Panc1 (cell line): Measurements from ENCODE around the gene FGF14. TPM values are rescaled to one million over a fixed set of nuclear protein-coding genes. Genes with fewer than 3 reads are reported as not detected.

Source experiments
- ATAC-seq: fragments of 200-7000 bp; cut with Tn5 transposase; 2 replicates; pipeline ENCODE4 v1.9.1; 2020; ENCODE audit warnings: mild to moderate bottlenecking, moderate library complexity
- BruUV-seq: library from RNA; stranded (reverse); fragments of 400-500 nt; replicated peaks from 2 replicates; lab custom pipeline; 2021; lab: Mats Ljungman, UMichigan
- CTCF ChIA-PET: fragments of 300-600 bp; sonication (Branson Sonifier 250); formaldehyde crosslinking; loops from one replicate; lab custom pipeline; 2022; ENCODE audit warnings: antibody characterized with exemption; lab: Charles Lee
- POLR2A ChIA-PET: fragments of 300-600 bp; sonication (Branson Sonifier 250); formaldehyde crosslinking; loops from one replicate; lab custom pipeline; 2022; ENCODE audit warnings: antibody characterized with exemption; lab: Charles Lee
- DNase-seq: peaks from one replicate; pipeline ENCODE4 v3.0.0-alpha.2; 2010; ENCODE audit warnings: low read depth, low spot score
- H3K27ac ChIP-seq: 2 replicates; pipeline ENCODE4 v1.5.1; 2011; ENCODE audit warnings: mild to moderate bottlenecking, low read length, inconsistent platforms
- H3K27me3 ChIP-seq: fragments of 200-500 bp; sonication (Bioruptor generic); 2 replicates; pipeline ENCODE4 v1.6.0; 2014; ENCODE audit warnings: low read length, inconsistent platforms; ENCODE audit not compliant: control insufficient read depth, insufficient read depth
- H3K36me3 ChIP-seq: fragments of 200-500 bp; sonication (Bioruptor generic); 2 replicates; pipeline ENCODE4 v1.5.1; 2014; ENCODE audit warnings: inconsistent platforms, mild to moderate bottlenecking, low read length, moderate library complexity; ENCODE audit not compliant: control insufficient read depth, insufficient read depth
- H3K4me1 ChIP-seq: 2 replicates; pipeline ENCODE4 v1.5.1; 2011; ENCODE audit warnings: inconsistent platforms, mild to moderate bottlenecking, low read length, moderate library complexity; ENCODE audit not compliant: control insufficient read depth, insufficient read depth
- H3K4me3 ChIP-seq, 2 experiments: 2 replicates each; pipeline ENCODE4 v1.5.1; 2011 to 2012; ENCODE audit warnings: low read depth in 2 of 2, low read length in 2 of 2, mild to moderate bottlenecking in 2 of 2, inconsistent platforms in 1 of 2, moderate library complexity in 1 of 2
- H3K9me3 ChIP-seq: fragments of 200-500 bp; sonication (Bioruptor generic); 2 replicates; pipeline ENCODE4 v1.5.1; 2014; ENCODE audit warnings: low read depth, mild to moderate bottlenecking, inconsistent platforms, low read length, moderate library complexity; ENCODE audit not compliant: control insufficient read depth, insufficient read depth
- POLR2AphosphoS5 ChIP-seq: IDR thresholded peaks from 2 replicates; pipeline ENCODE4 v1.6.1; 2012; ENCODE audit warnings: mild to moderate bottlenecking, low read depth, low read length, moderate library complexity
- SIN3A ChIP-seq: IDR thresholded peaks from 2 replicates; pipeline ENCODE4 v1.6.1; 2012; ENCODE audit warnings: low read depth, mild to moderate bottlenecking, low read length, moderate library complexity, borderline replicate concordance; ENCODE audit not compliant: insufficient read depth
- TCF7L2 ChIP-seq: IDR thresholded peaks from 2 replicates; pipeline ENCODE4 v1.6.1; 2011; ENCODE audit warnings: mild to moderate bottlenecking, low read depth, low read length, inconsistent platforms
- in situ Hi-C: cut with HindIII; loops from 2 replicates; pipeline ENCODE4 v1.10.0; 2016; ENCODE audit warnings: low sequenced_read_pairs, low pct_unique_long_range_greater_than_20kb
- intact Hi-C: fragments of 100-400 bp; cut with micrococcal nuclease; formaldehyde crosslinking; loops from one replicate; pipeline ENCODE4 v1.10.0; 2022; ENCODE audit not compliant: unreplicated experiment
- total RNA-seq: library from RNA; stranded (reverse); gene quantifications from one replicate; pipeline ENCODE4 v1.2.1, GENCODE V29; 2021; ENCODE audit not compliant: unreplicated experiment
- TF ChIP-seq, protein P1 (sequence below), 2 experiments: IDR thresholded peaks; 2 replicates each; pipeline ENCODE4 v1.6.1; 2011 to 2012; ENCODE audit warnings: low read depth in 2 of 2, control low read depth in 1 of 2, low read length in 1 of 2, mild to moderate bottlenecking in 1 of 2, moderate library complexity in 1 of 2; ENCODE audit not compliant: insufficient read depth in 1 of 2
- TF ChIP-seq, protein P2 (sequence below): fragments of 450-650 bp; IDR thresholded peaks from 2 replicates; pipeline ENCODE4 v1.5.1; 2017; ENCODE audit warnings: mild to moderate bottlenecking

FGF14 gene
- total RNA-seq, 1 experiment from 2014 or later = 0.03 TPM

DNA sequence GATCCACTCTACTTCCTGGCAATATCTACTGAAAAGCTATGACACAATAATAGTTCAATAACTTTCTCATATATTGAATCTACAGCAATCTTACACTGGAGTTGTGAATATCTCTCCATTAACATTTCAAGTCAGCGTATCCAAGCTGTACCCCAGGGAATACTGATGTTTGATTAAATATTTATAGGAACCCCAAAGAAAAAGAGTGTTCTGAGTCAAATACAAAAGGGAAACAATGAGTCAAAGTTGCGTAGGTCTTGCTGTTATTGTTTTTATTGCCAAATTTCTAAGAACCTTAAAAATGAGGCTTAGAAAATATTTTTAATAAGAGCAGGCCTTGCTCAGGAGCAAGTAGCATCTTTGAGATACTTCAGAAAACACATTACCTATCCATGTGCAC, 415.5 kb downstream of the FGF14 start:
- no TSS peak for BruUV-seq
- TF ChIP-seq TCF7L2 = no peak
- TF ChIP-seq, protein P1, sequence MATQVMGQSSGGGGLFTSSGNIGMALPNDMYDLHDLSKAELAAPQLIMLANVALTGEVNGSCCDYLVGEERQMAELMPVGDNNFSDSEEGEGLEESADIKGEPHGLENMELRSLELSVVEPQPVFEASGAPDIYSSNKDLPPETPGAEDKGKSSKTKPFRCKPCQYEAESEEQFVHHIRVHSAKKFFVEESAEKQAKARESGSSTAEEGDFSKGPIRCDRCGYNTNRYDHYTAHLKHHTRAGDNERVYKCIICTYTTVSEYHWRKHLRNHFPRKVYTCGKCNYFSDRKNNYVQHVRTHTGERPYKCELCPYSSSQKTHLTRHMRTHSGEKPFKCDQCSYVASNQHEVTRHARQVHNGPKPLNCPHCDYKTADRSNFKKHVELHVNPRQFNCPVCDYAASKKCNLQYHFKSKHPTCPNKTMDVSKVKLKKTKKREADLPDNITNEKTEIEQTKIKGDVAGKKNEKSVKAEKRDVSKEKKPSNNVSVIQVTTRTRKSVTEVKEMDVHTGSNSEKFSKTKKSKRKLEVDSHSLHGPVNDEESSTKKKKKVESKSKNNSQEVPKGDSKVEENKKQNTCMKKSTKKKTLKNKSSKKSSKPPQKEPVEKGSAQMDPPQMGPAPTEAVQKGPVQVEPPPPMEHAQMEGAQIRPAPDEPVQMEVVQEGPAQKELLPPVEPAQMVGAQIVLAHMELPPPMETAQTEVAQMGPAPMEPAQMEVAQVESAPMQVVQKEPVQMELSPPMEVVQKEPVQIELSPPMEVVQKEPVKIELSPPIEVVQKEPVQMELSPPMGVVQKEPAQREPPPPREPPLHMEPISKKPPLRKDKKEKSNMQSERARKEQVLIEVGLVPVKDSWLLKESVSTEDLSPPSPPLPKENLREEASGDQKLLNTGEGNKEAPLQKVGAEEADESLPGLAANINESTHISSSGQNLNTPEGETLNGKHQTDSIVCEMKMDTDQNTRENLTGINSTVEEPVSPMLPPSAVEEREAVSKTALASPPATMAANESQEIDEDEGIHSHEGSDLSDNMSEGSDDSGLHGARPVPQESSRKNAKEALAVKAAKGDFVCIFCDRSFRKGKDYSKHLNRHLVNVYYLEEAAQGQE (IDR thresholded peaks at IDR 0.05; ENCODE audit: insufficient read depth in 1 of 2, low read depth in 2 of 2, low read length in 1 of 2) = no peak
- DNase-seq (no peak), ATAC-seq (no peak)
- H3K4me3 ChIP-seq = no peak overlapping the region
- POLR2A ChIA-PET = no interaction called here
- no peaks in the 10 kb centered on the region for H3K4me1 ChIP-seq
- intact Hi-C loops = no loop called here
- CTCF ChIA-PET = no interaction called here
- no peak overlapping the region for H3K27ac ChIP-seq
- H3K36me3 ChIP-seq = no peaks in the 10 kb centered on the region
- in situ Hi-C loops = no loop called here
- H3K27me3 ChIP-seq = no peaks in the 10 kb centered on the region
- no peaks in the 10 kb centered on the region for H3K9me3 ChIP-seq

DNA sequence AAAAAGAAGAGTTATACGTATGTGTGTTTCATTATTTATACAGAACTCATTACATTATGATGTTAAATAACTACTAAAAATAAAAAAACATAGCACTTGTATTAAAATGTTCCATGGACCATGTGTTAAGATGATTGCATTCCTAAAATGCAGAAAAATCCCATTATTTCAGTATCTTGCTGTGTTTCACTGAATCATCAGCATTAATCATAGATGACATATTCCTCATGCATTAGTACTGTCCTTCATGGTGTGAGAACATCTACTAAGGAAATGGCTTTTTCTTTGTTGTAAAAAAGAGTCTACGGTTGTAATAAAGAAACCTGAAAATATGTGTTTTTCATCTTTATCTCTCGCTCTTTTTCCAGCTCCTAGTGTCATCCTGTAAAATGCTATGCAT, 416.5 kb downstream of the FGF14 start:
- Histone ChIP-seq H3K9me3 (no peaks in the 10 kb centered on the region), H3K36me3 (no peaks in the 10 kb centered on the region), H3K27me3 (no peaks in the 10 kb centered on the region), H3K4me3 (no peak overlapping the region), H3K27ac (no peak overlapping the region), H3K4me1 (no peaks in the 10 kb centered on the region)
- no TSS peak for BruUV-seq
- POLR2A ChIA-PET = no interaction called here
- intact Hi-C loops (no loop called here), in situ Hi-C loops (no loop called here)
- DNase-seq = no peak
- CTCF ChIA-PET = no interaction called here
- no peak for ATAC-seq
- TF ChIP-seq, protein P2, sequence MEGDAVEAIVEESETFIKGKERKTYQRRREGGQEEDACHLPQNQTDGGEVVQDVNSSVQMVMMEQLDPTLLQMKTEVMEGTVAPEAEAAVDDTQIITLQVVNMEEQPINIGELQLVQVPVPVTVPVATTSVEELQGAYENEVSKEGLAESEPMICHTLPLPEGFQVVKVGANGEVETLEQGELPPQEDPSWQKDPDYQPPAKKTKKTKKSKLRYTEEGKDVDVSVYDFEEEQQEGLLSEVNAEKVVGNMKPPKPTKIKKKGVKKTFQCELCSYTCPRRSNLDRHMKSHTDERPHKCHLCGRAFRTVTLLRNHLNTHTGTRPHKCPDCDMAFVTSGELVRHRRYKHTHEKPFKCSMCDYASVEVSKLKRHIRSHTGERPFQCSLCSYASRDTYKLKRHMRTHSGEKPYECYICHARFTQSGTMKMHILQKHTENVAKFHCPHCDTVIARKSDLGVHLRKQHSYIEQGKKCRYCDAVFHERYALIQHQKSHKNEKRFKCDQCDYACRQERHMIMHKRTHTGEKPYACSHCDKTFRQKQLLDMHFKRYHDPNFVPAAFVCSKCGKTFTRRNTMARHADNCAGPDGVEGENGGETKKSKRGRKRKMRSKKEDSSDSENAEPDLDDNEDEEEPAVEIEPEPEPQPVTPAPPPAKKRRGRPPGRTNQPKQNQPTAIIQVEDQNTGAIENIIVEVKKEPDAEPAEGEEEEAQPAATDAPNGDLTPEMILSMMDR = no peak
- TF ChIP-seq SIN3A = no peak
- TF ChIP-seq TCF7L2 = no peak
- TF ChIP-seq, protein P1 (IDR thresholded peaks at IDR 0.05; ENCODE audit: insufficient read depth in 1 of 2, low read depth in 2 of 2, low read length in 1 of 2) = no peak
- no peak for TF ChIP-seq POLR2AphosphoS5
